ENCODE data around the gene RPL10A. TPM values are rescaled to one million over a fixed set of nuclear protein-coding genes. Genes with fewer than 3 reads are reported as not detected.
A peak's percentile ranks its signal among the peaks of the same experiment; 100 is the strongest.

The RPL10A gene
- polyA plus RNA-seq, 2 of the 4 experiments (the other 2 are of a cell fraction), result 1,150 to 1,645 TPM

GRCh38 chr6:35499372-35499771 is 31.2 kb downstream of the RPL10A start (continued):
- TF ChIP-seq, protein P1, sequence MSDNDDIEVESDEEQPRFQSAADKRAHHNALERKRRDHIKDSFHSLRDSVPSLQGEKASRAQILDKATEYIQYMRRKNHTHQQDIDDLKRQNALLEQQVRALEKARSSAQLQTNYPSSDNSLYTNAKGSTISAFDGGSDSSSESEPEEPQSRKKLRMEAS (IDR thresholded peaks at IDR 0.05), result no peak
- no peak for TF ChIP-seq SMC3 (IDR thresholded peaks at IDR 0.05)
- TF ChIP-seq EHF (CRISPR knock-in tag; IDR thresholded peaks at IDR 0.05), result no peak
- no peak for TF ChIP-seq RAD21 (conservative IDR thresholded peaks at IDR 0.05 in 1 of 2, IDR thresholded peaks at IDR 0.05 in 1 of 2)
- no peak for TF ChIP-seq NR3C1 (IDR thresholded peaks at IDR 0.05)
- TF ChIP-seq CHD4 (IDR thresholded peaks at IDR 0.05; ENCODE audit: borderline replicate concordance), result no peak
- TF ChIP-seq FOSB (CRISPR knock-in tag; IDR thresholded peaks at IDR 0.05), result no peak

GRCh38 chr6:35500782-35501181 is 32.6 kb downstream of the RPL10A start:
- DNase-seq (ENCODE audit: low read depth in 1 of 2, low spot score in 1 of 2) (peak in 1 of 2 experiments; percentile 28), FAIRE-seq (no peak), ATAC-seq (no peak)
- H3K4me1 ChIP-seq, result peaks cover 8% of the 10 kb centered on the region; the same call in 1 of the 3 replicates
- H3K27ac ChIP-seq, result no peak overlapping the region
- POLR2A ChIA-PET, result no interaction called here
- CTCF ChIA-PET, result interaction anchor here (1.8 kb wide), 1 partner anchor 181 kb away, joined by 3 read pairs; no protein-coding TSS in a partner anchor
- H3K4me2 ChIP-seq, result no peak overlapping the region
- H3K9me3 ChIP-seq, result no peaks in the 10 kb centered on the region
- TF ChIP-seq NR3C1 (IDR thresholded peaks at IDR 0.05) (no peak), HDAC2 (IDR thresholded peaks at IDR 0.05) (no peak), POLR2A (IDR thresholded peaks at IDR 0.05; ENCODE audit: low read length) (no peak), ZC3H11A (IDR thresholded peaks at IDR 0.05) (no peak), BCL3 (IDR thresholded peaks at IDR 0.05) (no peak), FOXS1 (CRISPR knock-in tag; IDR thresholded peaks at IDR 0.05) (no peak), NFE2L2 (conservative IDR thresholded peaks at IDR 0.05; ENCODE audit: low read length) (no peak), RNF2 (IDR thresholded peaks at IDR 0.05; ENCODE audit: borderline replicate concordance, low read depth) (no peak), HEYL (CRISPR knock-in tag; IDR thresholded peaks at IDR 0.05) (no peak), PHF8 (IDR thresholded peaks at IDR 0.05; ENCODE audit: borderline replicate concordance, low read depth) (no peak), E2F6 (IDR thresholded peaks at IDR 0.05; ENCODE audit: borderline replicate concordance, low read depth) (no peak), GATA3 (IDR thresholded peaks at IDR 0.05; ENCODE audit: borderline replicate concordance) (no peak), TFCP2L1 (CRISPR knock-in tag; IDR thresholded peaks at IDR 0.05) (no peak), CEBPB (IDR thresholded peaks at IDR 0.05) (no peak), RCOR1 (IDR thresholded peaks at IDR 0.05; ENCODE audit: low read depth, low read length) (no peak)
- TF ChIP-seq, protein P2, sequence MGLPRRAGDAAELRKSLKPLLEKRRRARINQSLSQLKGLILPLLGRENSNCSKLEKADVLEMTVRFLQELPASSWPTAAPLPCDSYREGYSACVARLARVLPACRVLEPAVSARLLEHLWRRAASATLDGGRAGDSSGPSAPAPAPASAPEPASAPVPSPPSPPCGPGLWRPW (IDR thresholded peaks at IDR 0.05), result no peak
- 50% methylated on average over 5 of the region's 6 CpGs for WGBS (ENCODE audit: missing lambda C conversion rate)
- no peak overlapping the region for H3K4me3 ChIP-seq

GRCh38 chr6:35501784-35502183 is 33.6 kb downstream of the RPL10A start:
- Histone ChIP-seq H3K4me3 (no peak overlapping the region), H3K4me2 (no peak overlapping the region), H3K9me3 (no peaks in the 10 kb centered on the region), H3K27ac (no peak overlapping the region), H3K4me1 (0 out of 3 replicates have a peak, but pooled peaks cover 6% of the 10 kb centered on the region)
- ChIA-PET POLR2A (no interaction called here), CTCF (interaction anchor here (0.6 kb wide), 1 partner anchor 23 kb away, joined by 3 read pairs; no protein-coding TSS in a partner anchor)
- FAIRE-seq (no peak), DNase-seq (ENCODE audit: low read depth in 1 of 2, low spot score in 1 of 2) (no peak), ATAC-seq (no peak)
- 94% methylated on average over 2 of the region's 2 CpGs for WGBS (ENCODE audit: missing lambda C conversion rate)
- TF ChIP-seq NR3C1 (IDR thresholded peaks at IDR 0.05), result no peak
- no peak for TF ChIP-seq EHF (CRISPR knock-in tag; IDR thresholded peaks at IDR 0.05)
- no peak for TF ChIP-seq RFX5 (IDR thresholded peaks at IDR 0.05)
- no peak for TF ChIP-seq MAZ (IDR thresholded peaks at IDR 0.05; ENCODE audit: borderline replicate concordance, low read depth, low read length)
- TF ChIP-seq KDM1A (IDR thresholded peaks at IDR 0.05; ENCODE audit: low read depth), result no peak
- no peak for TF ChIP-seq ESRRA (IDR thresholded peaks at IDR 0.05; ENCODE audit: borderline replicate concordance, low read length)
- TF ChIP-seq PBX3 (IDR thresholded peaks at IDR 0.05), result no peak
- TF ChIP-seq BCL3 (IDR thresholded peaks at IDR 0.05), result no peak
- TF ChIP-seq, protein P3, sequence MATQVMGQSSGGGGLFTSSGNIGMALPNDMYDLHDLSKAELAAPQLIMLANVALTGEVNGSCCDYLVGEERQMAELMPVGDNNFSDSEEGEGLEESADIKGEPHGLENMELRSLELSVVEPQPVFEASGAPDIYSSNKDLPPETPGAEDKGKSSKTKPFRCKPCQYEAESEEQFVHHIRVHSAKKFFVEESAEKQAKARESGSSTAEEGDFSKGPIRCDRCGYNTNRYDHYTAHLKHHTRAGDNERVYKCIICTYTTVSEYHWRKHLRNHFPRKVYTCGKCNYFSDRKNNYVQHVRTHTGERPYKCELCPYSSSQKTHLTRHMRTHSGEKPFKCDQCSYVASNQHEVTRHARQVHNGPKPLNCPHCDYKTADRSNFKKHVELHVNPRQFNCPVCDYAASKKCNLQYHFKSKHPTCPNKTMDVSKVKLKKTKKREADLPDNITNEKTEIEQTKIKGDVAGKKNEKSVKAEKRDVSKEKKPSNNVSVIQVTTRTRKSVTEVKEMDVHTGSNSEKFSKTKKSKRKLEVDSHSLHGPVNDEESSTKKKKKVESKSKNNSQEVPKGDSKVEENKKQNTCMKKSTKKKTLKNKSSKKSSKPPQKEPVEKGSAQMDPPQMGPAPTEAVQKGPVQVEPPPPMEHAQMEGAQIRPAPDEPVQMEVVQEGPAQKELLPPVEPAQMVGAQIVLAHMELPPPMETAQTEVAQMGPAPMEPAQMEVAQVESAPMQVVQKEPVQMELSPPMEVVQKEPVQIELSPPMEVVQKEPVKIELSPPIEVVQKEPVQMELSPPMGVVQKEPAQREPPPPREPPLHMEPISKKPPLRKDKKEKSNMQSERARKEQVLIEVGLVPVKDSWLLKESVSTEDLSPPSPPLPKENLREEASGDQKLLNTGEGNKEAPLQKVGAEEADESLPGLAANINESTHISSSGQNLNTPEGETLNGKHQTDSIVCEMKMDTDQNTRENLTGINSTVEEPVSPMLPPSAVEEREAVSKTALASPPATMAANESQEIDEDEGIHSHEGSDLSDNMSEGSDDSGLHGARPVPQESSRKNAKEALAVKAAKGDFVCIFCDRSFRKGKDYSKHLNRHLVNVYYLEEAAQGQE (IDR thresholded peaks at IDR 0.05), result no peak
- TF ChIP-seq CBX8 (IDR thresholded peaks at IDR 0.05), result no peak
- no peak for TF ChIP-seq NFE2L2 (conservative IDR thresholded peaks at IDR 0.05; ENCODE audit: low read length)
- TF ChIP-seq HDAC2 (IDR thresholded peaks at IDR 0.05), result no peak
- TF ChIP-seq ZFP36 (IDR thresholded peaks at IDR 0.05; ENCODE audit: borderline replicate concordance, partially characterized antibody), result no peak

Data from A549 (cell line).